ENCODE results near the gene MEGF8. TPM values are rescaled to one million over a fixed set of nuclear protein-coding genes. Genes with fewer than 3 reads are reported as not detected.

Gene MEGF8
- total and polyA plus RNA-seq, 9 of the 15 experiments (the other 6 are each of a cell fraction or from before 2014, with no cell fraction given): 0.28 to 13.1 (median 3.0) TPM

DNA sequence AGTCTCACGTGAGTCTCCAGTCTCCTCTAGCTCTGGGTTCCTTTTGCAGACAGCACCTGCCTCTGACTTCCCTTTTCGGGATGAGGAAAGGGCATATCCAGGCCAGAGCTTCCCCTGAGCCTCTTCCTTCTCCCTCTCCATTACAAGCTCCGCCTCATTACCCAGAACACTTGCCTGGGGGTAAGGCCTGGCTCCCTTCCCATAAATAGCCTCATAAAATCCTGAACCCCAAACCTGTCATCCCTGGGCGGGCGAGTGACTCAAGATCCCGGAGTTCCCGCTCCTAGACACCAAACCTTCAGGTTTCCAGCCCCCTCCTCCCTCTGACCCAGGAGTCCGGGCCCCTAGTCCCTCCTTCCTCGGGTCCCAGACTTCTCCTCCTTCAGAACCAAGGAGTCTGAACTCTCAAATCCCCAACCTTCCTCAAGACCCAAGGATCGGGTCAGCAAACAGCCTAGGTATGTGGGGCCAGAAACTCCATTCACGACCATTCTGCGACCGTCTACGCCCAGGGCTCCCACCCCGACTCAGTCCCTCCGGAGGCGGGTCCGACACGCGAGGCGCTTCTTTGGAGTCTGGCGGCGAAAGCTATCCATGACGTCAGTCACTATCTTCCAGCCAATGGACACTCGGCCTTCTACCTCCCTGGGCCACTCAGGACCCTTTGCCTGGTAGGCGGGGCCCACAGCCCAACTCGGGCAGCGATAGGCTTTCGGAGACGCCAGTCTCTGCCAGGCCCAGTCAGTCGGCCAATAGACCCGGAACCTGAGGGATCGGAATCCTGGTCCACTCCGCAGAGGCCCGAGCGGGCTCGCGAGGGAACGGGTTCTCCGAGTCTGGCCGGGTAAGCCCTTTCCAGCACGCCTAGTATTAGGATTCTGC is 71.2 kb downstream of the MEGF8 start (continued):
- TF ChIP-seq, protein P1, sequence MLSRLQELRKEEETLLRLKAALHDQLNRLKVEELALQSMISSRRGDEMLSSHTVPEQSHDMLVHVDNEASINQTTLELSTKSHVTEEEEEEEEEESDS (CRISPR knock-in tag; IDR thresholded peaks at IDR 0.05): no peak
- TF ChIP-seq, protein P2, sequence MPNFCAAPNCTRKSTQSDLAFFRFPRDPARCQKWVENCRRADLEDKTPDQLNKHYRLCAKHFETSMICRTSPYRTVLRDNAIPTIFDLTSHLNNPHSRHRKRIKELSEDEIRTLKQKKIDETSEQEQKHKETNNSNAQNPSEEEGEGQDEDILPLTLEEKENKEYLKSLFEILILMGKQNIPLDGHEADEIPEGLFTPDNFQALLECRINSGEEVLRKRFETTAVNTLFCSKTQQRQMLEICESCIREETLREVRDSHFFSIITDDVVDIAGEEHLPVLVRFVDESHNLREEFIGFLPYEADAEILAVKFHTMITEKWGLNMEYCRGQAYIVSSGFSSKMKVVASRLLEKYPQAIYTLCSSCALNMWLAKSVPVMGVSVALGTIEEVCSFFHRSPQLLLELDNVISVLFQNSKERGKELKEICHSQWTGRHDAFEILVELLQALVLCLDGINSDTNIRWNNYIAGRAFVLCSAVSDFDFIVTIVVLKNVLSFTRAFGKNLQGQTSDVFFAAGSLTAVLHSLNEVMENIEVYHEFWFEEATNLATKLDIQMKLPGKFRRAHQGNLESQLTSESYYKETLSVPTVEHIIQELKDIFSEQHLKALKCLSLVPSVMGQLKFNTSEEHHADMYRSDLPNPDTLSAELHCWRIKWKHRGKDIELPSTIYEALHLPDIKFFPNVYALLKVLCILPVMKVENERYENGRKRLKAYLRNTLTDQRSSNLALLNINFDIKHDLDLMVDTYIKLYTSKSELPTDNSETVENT (CRISPR knock-in tag; IDR thresholded peaks at IDR 0.05): peak; percentile 7; the same call in 1 of the 2 replicates
- TF ChIP-seq, protein P3, sequence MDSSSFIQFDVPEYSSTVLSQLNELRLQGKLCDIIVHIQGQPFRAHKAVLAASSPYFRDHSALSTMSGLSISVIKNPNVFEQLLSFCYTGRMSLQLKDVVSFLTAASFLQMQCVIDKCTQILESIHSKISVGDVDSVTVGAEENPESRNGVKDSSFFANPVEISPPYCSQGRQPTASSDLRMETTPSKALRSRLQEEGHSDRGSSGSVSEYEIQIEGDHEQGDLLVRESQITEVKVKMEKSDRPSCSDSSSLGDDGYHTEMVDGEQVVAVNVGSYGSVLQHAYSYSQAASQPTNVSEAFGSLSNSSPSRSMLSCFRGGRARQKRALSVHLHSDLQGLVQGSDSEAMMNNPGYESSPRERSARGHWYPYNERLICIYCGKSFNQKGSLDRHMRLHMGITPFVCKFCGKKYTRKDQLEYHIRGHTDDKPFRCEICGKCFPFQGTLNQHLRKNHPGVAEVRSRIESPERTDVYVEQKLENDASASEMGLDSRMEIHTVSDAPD (CRISPR knock-in tag; IDR thresholded peaks at IDR 0.05): no peak
- TF ChIP-seq, protein P4, sequence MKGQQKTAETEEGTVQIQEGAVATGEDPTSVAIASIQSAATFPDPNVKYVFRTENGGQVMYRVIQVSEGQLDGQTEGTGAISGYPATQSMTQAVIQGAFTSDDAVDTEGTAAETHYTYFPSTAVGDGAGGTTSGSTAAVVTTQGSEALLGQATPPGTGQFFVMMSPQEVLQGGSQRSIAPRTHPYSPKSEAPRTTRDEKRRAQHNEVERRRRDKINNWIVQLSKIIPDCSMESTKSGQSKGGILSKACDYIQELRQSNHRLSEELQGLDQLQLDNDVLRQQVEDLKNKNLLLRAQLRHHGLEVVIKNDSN (CRISPR knock-in tag; IDR thresholded peaks at IDR 0.05): no peak
- TF ChIP-seq ELF4 (CRISPR knock-in tag; IDR thresholded peaks at IDR 0.05): no peak
- TF ChIP-seq, protein P5, sequence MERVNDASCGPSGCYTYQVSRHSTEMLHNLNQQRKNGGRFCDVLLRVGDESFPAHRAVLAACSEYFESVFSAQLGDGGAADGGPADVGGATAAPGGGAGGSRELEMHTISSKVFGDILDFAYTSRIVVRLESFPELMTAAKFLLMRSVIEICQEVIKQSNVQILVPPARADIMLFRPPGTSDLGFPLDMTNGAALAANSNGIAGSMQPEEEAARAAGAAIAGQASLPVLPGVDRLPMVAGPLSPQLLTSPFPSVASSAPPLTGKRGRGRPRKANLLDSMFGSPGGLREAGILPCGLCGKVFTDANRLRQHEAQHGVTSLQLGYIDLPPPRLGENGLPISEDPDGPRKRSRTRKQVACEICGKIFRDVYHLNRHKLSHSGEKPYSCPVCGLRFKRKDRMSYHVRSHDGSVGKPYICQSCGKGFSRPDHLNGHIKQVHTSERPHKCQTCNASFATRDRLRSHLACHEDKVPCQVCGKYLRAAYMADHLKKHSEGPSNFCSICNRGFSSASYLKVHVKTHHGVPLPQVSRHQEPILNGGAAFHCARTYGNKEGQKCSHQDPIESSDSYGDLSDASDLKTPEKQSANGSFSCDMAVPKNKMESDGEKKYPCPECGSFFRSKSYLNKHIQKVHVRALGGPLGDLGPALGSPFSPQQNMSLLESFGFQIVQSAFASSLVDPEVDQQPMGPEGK (CRISPR knock-in tag; IDR thresholded peaks at IDR 0.05; ENCODE audit: borderline replicate concordance): no peak
- TF ChIP-seq, protein P6, sequence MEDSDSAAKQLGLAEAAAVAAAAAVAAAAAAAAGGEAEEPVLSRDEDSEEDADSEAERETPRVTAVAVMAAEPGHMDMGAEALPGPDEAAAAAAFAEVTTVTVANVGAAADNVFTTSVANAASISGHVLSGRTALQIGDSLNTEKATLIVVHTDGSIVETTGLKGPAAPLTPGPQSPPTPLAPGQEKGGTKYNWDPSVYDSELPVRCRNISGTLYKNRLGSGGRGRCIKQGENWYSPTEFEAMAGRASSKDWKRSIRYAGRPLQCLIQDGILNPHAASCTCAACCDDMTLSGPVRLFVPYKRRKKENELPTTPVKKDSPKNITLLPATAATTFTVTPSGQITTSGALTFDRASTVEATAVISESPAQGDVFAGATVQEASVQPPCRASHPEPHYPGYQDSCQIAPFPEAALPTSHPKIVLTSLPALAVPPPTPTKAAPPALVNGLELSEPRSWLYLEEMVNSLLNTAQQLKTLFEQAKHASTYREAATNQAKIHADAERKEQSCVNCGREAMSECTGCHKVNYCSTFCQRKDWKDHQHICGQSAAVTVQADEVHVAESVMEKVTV (CRISPR knock-in tag; IDR thresholded peaks at IDR 0.05): 0 out of 2 replicates have a peak, but pooled peaks have one; percentile 2
- TF ChIP-seq, protein P7, sequence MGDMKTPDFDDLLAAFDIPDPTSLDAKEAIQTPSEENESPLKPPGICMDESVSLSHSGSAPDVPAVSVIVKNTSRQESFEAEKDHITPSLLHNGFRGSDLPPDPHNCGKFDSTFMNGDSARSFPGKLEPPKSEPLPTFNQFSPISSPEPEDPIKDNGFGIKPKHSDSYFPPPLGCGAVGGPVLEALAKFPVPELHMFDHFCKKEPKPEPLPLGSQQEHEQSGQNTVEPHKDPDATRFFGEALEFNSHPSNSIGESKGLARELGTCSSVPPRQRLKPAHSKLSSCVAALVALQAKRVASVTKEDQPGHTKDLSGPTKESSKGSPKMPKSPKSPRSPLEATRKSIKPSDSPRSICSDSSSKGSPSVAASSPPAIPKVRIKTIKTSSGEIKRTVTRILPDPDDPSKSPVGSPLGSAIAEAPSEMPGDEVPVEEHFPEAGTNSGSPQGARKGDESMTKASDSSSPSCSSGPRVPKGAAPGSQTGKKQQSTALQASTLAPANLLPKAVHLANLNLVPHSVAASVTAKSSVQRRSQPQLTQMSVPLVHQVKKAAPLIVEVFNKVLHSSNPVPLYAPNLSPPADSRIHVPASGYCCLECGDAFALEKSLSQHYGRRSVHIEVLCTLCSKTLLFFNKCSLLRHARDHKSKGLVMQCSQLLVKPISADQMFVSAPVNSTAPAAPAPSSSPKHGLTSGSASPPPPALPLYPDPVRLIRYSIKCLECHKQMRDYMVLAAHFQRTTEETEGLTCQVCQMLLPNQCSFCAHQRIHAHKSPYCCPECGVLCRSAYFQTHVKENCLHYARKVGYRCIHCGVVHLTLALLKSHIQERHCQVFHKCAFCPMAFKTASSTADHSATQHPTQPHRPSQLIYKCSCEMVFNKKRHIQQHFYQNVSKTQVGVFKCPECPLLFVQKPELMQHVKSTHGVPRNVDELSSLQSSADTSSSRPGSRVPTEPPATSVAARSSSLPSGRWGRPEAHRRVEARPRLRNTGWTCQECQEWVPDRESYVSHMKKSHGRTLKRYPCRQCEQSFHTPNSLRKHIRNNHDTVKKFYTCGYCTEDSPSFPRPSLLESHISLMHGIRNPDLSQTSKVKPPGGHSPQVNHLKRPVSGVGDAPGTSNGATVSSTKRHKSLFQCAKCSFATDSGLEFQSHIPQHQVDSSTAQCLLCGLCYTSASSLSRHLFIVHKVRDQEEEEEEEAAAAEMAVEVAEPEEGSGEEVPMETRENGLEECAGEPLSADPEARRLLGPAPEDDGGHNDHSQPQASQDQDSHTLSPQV (IDR thresholded peaks at IDR 0.05): no peak
- no peak for TF ChIP-seq PCBP2 (IDR thresholded peaks at IDR 0.05; ENCODE audit: low read depth, low read length, poor library complexity, severe bottlenecking)
- TF ChIP-seq ZNF316 (IDR thresholded peaks at IDR 0.05): no peak
- TF ChIP-seq PRMT5 (CRISPR knock-in tag; IDR thresholded peaks at IDR 0.05): no peak
- TF ChIP-seq ZNF12 (CRISPR knock-in tag; IDR thresholded peaks at IDR 0.05): no peak

Data from K562 (cell line).